K562 (cell line): ENCODE results near the gene ASIC3. TPM values are rescaled to one million over a fixed set of nuclear protein-coding genes. Genes with fewer than 3 reads are reported as not detected.

Experiments used
- ARID3A ChIP-seq: IDR thresholded peaks from 2 replicates; pipeline ENCODE4 v1.6.1; 2012; ENCODE audit warnings: low read depth, low read length, improper control_type of control experiment, borderline replicate concordance
- BHLHE40 ChIP-seq: IDR thresholded peaks from 2 replicates; pipeline ENCODE4 v1.6.1; 2011; ENCODE audit warnings: low read length, improper control_type of control experiment
- CHCHD3 ChIP-seq: fragments of 250-450 bp; sonication (Bioruptor Pico); IDR thresholded peaks from 2 replicates; pipeline ENCODE4 v2.1.2; 2022; ENCODE audit warnings: mild to moderate bottlenecking
- CHD1 ChIP-seq: fragments of 200-600 bp; sonication (generic); IDR thresholded peaks from one replicate; pipeline ENCODE4 v1.6.1; 2012; ENCODE audit warnings: mild to moderate bottlenecking, moderate library complexity, low read length, inconsistent platforms
- E2F3 ChIP-seq: fragments of 250-450 bp; sonication (Bioruptor Pico); IDR thresholded peaks from 2 replicates; pipeline ENCODE4 v1.4.0; 2020; ENCODE audit warnings: mild to moderate bottlenecking
- GATAD2B ChIP-seq: fragments of 450-650 bp; IDR thresholded peaks from 2 replicates; pipeline ENCODE4 v1.6.1; 2017; ENCODE audit warnings: mild to moderate bottlenecking, borderline replicate concordance
- HCFC1 ChIP-seq: IDR thresholded peaks from 2 replicates; pipeline ENCODE4 v1.6.1; 2012; ENCODE audit warnings: low read depth, low read length, improper control_type of control experiment
- IRF9 ChIP-seq: fragments of 450-650 bp; IDR thresholded peaks from 2 replicates; pipeline ENCODE4 v1.6.1; 2016; ENCODE audit warnings: missing biosample characterization, missing genetic modification characterization
- MECOM ChIP-seq: fragments of 250-450 bp; sonication (Bioruptor Pico); IDR thresholded peaks from 2 replicates; pipeline ENCODE4 v1.8.0; 2022; ENCODE audit warnings: inconsistent platforms
- NR2C2 ChIP-seq, 2 experiments: fragments of 200-800 bp in 1 of 2; sonication (Bioruptor generic) in 1 of 2; sonication (generic) in 1 of 2; formaldehyde crosslinking in 1 of 2; IDR thresholded peaks; 2 replicates each; pipeline versions ENCODE4 v1.6.1 to v1.8.0; 2016 to 2022; ENCODE audit warnings: mild to moderate bottlenecking in 1 of 2, missing compliant biosample characterization in 1 of 2, missing genetic modification characterization in 1 of 2, missing genetic modification reagents in 1 of 2
- PML ChIP-seq: IDR thresholded peaks from 2 replicates; pipeline ENCODE4 v1.6.1; 2012; ENCODE audit warnings: low read length, inconsistent platforms
- SREBF2 ChIP-seq: sonication (generic); formaldehyde crosslinking; IDR thresholded peaks from 2 replicates; pipeline ENCODE4 v1.4.0; 2020; ENCODE audit warnings: mild to moderate bottlenecking, missing genetic modification reagents
- ZNF143 ChIP-seq: sonication (generic); formaldehyde crosslinking; IDR thresholded peaks from 2 replicates; pipeline ENCODE4 v1.9.0; 2022; ENCODE audit warnings: mild to moderate bottlenecking, missing genetic modification reagents
- ZNF184 ChIP-seq: sonication (generic); formaldehyde crosslinking; IDR thresholded peaks from 2 replicates; pipeline ENCODE4 v1.5.0; 2020; ENCODE audit warnings: missing genetic modification reagents
- polyA plus RNA-seq, 8 experiments: library from polyadenylated mRNA; depleted of rRNA in 4 of 8; stranded (reverse) in 5 of 8; unstranded in 3 of 8; fragments of >200 nt; fragmentation: Nextera tagmentation in 2 of 8; fragmentation: Illumina TruSeq in 1 of 8; extraction: Ambion mirVana in 2 of 8; extraction: Trizol in 1 of 8; gene quantifications; 2 replicates each; pipeline versions ENCODE4 v1.2.1 to v1.2.3, GENCODE V29; 2011 to 2014; ENCODE audit warnings: inconsistent platforms in 1 of 8, missing spikeins in 1 of 8
- total RNA-seq, 7 experiments: library from RNA; depleted of rRNA in 6 of 7; stranded (reverse); fragments of >200 nt in 6 of 7; fragmentation: Illumina TruSeq in 2 of 7; extraction: Trizol in 2 of 7; gene quantifications; 2 replicates each; pipeline versions ENCODE4 v1.2.1 to v1.2.3, GENCODE V29; 2011 to 2021; ENCODE audit warnings: low replicate concordance in 1 of 7
- TF ChIP-seq, protein P1 (sequence below), 3 experiments: IDR thresholded peaks in 2 of 3; conservative IDR thresholded peaks in 1 of 3; 2 replicates each; pipeline ENCODE4 v1.5.1; 2011 to 2012; ENCODE audit warnings: low read length in 3 of 3, mild to moderate bottlenecking in 3 of 3, control low read depth in 2 of 3, improper control_type of control experiment in 1 of 3, inconsistent platforms in 1 of 3, low read depth in 1 of 3, mixed read lengths in 1 of 3, moderate library complexity in 1 of 3; ENCODE audit not compliant: insufficient read depth in 2 of 3
- TF ChIP-seq, protein P2 (sequence below): fragments of 450-650 bp; IDR thresholded peaks from 2 replicates; pipeline ENCODE4 v1.6.1; 2016; ENCODE audit warnings: borderline replicate concordance

ASIC3 gene
- total and polyA plus RNA-seq, 9 of the 15 experiments (the other 6 are each of a cell fraction or from before 2014, with no cell fraction given): 0.11 to 5.0 (median 0.87) TPM

DNA sequence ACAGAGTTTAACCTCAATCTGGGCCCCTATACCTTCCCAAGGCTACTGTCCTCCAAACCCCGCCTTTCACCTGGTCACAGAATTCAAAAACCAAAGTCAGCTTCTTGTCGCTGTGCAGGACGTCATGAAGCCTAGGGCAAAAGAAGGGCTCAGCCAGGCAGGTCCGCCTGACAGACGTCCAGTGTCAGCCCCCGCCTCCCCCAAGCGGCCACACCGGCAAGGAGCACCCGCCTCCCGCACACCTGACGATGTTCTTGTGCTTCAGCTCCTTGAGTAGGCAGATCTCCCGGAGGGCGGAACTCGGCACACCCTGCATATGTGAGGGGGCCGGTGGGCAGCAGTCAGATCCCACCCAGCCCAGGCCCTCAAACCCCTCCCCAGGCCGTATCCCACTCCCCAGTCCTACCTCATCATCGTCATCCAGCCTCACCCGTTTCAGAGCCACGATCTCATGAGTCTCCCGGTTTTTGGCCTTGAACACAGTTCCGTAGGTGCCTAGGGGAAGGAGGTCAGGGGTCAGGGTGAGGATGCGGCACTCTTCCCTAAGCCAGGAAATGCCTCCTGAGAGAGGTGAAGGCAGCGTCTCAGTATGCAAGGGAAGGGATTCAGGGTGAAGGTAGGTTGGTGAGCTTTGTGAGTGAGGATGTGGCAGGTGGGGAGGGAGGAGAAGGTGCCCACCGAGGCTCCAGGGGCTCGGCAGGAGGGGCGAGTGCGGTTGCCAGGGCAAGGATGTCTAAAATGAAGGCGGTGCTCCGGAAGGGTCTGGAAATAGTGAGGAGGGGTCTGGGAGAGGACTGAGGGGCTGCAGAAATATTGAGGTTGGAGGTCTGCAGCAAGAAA is 8.6 kb downstream of the ASIC3 start (continued):
- TF ChIP-seq E2F3 (CRISPR knock-in tag) (no peak), BHLHE40 (0 out of 2 replicates have a peak, but pooled peaks have one; percentile 19), HCFC1 (no peak), ZNF184 (CRISPR knock-in tag) (no peak), CHD1 (peak; percentile 7), GATAD2B (no peak), IRF9 (tag) (no peak; the same call in 1 of the 2 replicates), ARID3A (no peak), CHCHD3 (CRISPR knock-in tag) (no peak), MECOM (CRISPR knock-in tag) (no peak), NR2C2 (CRISPR knock-in tag; IDR thresholded peaks at IDR 0.05) (peak; percentile 47), NR2C2 (tag; IDR thresholded peaks at IDR 0.05) (0 out of 2 replicates have a peak, but pooled peaks have one; percentile 1), PML (no peak), ZNF143 (CRISPR knock-in tag) (peak; percentile 44; the same call in 1 of the 2 replicates), SREBF2 (CRISPR knock-in tag) (no peak)
- TF ChIP-seq, protein P1, sequence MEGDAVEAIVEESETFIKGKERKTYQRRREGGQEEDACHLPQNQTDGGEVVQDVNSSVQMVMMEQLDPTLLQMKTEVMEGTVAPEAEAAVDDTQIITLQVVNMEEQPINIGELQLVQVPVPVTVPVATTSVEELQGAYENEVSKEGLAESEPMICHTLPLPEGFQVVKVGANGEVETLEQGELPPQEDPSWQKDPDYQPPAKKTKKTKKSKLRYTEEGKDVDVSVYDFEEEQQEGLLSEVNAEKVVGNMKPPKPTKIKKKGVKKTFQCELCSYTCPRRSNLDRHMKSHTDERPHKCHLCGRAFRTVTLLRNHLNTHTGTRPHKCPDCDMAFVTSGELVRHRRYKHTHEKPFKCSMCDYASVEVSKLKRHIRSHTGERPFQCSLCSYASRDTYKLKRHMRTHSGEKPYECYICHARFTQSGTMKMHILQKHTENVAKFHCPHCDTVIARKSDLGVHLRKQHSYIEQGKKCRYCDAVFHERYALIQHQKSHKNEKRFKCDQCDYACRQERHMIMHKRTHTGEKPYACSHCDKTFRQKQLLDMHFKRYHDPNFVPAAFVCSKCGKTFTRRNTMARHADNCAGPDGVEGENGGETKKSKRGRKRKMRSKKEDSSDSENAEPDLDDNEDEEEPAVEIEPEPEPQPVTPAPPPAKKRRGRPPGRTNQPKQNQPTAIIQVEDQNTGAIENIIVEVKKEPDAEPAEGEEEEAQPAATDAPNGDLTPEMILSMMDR (IDR thresholded peaks at IDR 0.05 in 2 of 3, conservative IDR thresholded peaks at IDR 0.05 in 1 of 3; ENCODE audit: insufficient read depth in 2 of 3, low read depth in 1 of 3, low read length in 3 of 3): peak; percentile 33 to 59 (median 51); a peak in 4 of 6 replicates
- TF ChIP-seq, protein P2, sequence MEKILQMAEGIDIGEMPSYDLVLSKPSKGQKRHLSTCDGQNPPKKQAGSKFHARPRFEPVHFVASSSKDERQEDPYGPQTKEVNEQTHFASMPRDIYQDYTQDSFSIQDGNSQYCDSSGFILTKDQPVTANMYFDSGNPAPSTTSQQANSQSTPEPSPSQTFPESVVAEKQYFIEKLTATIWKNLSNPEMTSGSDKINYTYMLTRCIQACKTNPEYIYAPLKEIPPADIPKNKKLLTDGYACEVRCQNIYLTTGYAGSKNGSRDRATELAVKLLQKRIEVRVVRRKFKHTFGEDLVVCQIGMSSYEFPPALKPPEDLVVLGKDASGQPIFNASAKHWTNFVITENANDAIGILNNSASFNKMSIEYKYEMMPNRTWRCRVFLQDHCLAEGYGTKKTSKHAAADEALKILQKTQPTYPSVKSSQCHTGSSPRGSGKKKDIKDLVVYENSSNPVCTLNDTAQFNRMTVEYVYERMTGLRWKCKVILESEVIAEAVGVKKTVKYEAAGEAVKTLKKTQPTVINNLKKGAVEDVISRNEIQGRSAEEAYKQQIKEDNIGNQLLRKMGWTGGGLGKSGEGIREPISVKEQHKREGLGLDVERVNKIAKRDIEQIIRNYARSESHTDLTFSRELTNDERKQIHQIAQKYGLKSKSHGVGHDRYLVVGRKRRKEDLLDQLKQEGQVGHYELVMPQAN: no peak
